ENCODE measurements around the gene PLEK. TPM values are rescaled to one million over a fixed set of nuclear protein-coding genes. Genes with fewer than 3 reads are reported as not detected.

Gene PLEK
- total and polyA plus RNA-seq, 2 donors (not counting 3 experiments of a cell fraction or from before 2014, with no cell fraction given): 0.03 to 0.11 TPM

DNA sequence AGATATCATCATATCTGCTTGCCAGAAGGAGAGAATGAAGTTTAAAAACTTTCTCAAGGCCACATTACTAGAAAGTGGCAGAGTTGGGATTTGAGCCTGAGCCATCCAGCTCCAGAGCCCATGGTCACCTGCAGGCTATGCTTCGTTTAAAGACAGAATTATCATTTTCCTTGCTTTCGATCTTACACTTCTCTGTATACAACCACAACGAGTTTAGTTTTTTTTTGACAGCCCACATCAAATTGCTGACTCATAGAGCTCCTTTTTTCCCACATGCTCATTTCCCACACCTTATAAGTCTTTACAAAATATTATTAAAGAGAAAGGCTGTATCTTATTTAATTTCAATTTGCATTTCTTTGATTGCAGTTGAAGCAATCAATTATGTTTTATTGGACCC is 6.5 kb downstream of the PLEK start:
- Histone ChIP-seq H3K36me3 (ENCODE audit: control insufficient read depth in 2 of 2, extremely low read depth in 1 of 2, insufficient read depth in 2 of 2, low read length in 2 of 2) (no peaks in the 10 kb centered on the region), H3K9ac (replicated peaks; ENCODE audit: extremely low read depth, insufficient read depth, low read length) (no peak overlapping the region), H3K9me1 (replicated peaks; ENCODE audit: control insufficient read depth, extremely low read depth, insufficient read depth, low read length) (no peaks in the 10 kb centered on the region), H3K79me2 (ENCODE audit: control insufficient read depth, insufficient read depth, low read length) (no peaks in the 10 kb centered on the region), H3K4me1 (ENCODE audit: control insufficient read depth, extremely low read depth, insufficient read depth, low read length) (no peaks in the 10 kb centered on the region), H4K20me1 (replicated peaks; ENCODE audit: control insufficient read depth, extremely low read depth, insufficient read depth, low read length) (no peaks in the 10 kb centered on the region), H3K27me3 (ENCODE audit: control insufficient read depth in 2 of 2, insufficient read depth in 2 of 2, low read length in 2 of 2) (peaks cover 8 to 24% of the 10 kb centered on the region in 2 experiments), H3K4me2 (ENCODE audit: insufficient read depth, low read length) (no peak overlapping the region), H2AFZ (ENCODE audit: low read depth, low read length) (no peak overlapping the region), H3K9me3 (replicated peaks; ENCODE audit: control insufficient read depth, insufficient read depth, low read length) (no peaks in the 10 kb centered on the region), H3K4me3 (replicated peaks in 1 of 3; ENCODE audit: insufficient read depth in 1 of 3, low read depth in 1 of 3, low read length in 3 of 3) (no peak overlapping the region), H3K27ac (ENCODE audit: insufficient read depth, low read depth, low read length) (no peak overlapping the region)
- TF ChIP-seq, protein P1, sequence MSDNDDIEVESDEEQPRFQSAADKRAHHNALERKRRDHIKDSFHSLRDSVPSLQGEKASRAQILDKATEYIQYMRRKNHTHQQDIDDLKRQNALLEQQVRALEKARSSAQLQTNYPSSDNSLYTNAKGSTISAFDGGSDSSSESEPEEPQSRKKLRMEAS (IDR thresholded peaks at IDR 0.05; ENCODE audit: insufficient read depth, insufficient read length): no peak
- TF ChIP-seq JUN (IDR thresholded peaks at IDR 0.05; ENCODE audit: borderline replicate concordance, insufficient read depth, insufficient read length, low read depth) (no peak), POLR2A (IDR thresholded peaks at IDR 0.05; ENCODE audit: low read depth, low read length) (no peak), POLR2AphosphoS5 (IDR thresholded peaks at IDR 0.05; ENCODE audit: insufficient read depth, low read depth, low read length) (no peak), CTCF (IDR thresholded peaks at IDR 0.05; ENCODE audit: extremely low read depth in 1 of 2, insufficient read depth in 1 of 2, low read depth in 1 of 2, low read length in 2 of 2) (no peak), EZH2 (IDR thresholded peaks at IDR 0.05; ENCODE audit: borderline replicate concordance, low read depth, low read length, severe bottlenecking) (no peak), FOS (IDR thresholded peaks at IDR 0.05; ENCODE audit: borderline replicate concordance, insufficient read depth, low read length) (no peak), MYC (IDR thresholded peaks at IDR 0.05; ENCODE audit: low read depth, low read length) (no peak), GATA2 (IDR thresholded peaks at IDR 0.05; ENCODE audit: insufficient read depth, insufficient read length, low read depth, low read length) (no peak)
- intact Hi-C loops (cut with micrococcal nuclease) (no loop called here), dilution Hi-C loops (cut with MboI; ENCODE audit: extremely low pct_ligation_motif_present, low sequenced_read_pairs) (no loop called here)
- CTCF ChIA-PET: interaction anchor here (1.0 to 1.3 kb wide), 2 partner anchors 11 to 70 kb away, joined by 3 to 6 read pairs; no protein-coding TSS in a partner anchor
- DNase-seq (ENCODE audit: low read depth, low spot score) (no peak), FAIRE-seq (no peak)
- POLR2A ChIA-PET: no interaction called here
- no TSS peak for BruUV-seq (replicated peaks)
